NCI-H526 (cell line): ENCODE results near the gene RAPSN.

Source experiments
- DNase-seq, 2 experiments: peaks; one replicate each; lab custom pipeline; 2025; lab: John Stamatoyannopoulos, UW

Gene RAPSN

GRCh38 chr11:47390422-47390760, 58.5 kb downstream of the RAPSN start:
- no peak for DNase-seq

DNA sequence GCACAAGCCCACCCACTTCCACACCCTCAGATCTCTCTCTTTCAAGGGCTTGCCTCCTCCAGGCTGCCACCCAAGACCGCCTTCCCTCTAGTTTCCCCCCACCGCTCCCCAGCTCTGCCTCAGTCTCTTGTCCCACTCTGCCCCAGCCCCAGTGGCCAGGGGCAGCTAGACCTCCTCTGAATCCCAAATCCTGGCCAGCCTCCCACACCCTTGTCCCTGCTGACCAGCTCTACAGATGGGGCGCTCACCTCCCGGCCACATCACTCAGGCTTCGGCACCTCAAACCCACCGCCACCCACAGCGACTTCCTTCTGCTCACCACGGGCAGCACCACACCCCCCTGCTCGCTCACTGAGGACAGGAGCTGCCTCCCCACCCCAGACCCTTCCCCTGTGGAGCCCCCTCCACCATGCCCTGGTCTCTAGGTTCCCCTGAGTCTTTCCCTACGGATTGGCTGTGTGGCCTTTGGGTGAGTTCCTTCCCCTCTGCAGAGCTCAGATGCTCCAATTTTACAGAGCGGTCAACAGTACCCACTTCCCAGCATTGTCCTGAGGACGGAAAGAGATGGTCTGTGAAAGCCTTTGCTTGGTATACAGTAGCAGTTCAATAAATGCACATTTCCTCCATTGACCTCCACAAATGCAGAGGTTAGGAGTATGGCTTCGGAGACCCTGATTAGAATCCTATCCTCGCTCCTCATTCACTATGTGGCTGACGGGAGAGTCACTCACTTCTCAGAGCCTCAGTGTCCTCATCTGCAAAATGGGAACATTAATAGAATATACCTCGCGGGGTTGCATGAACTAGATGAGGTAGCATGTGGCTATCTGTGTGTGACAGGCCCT, 59.1 kb downstream of the RAPSN start:
- no peak for DNase-seq

DNA sequence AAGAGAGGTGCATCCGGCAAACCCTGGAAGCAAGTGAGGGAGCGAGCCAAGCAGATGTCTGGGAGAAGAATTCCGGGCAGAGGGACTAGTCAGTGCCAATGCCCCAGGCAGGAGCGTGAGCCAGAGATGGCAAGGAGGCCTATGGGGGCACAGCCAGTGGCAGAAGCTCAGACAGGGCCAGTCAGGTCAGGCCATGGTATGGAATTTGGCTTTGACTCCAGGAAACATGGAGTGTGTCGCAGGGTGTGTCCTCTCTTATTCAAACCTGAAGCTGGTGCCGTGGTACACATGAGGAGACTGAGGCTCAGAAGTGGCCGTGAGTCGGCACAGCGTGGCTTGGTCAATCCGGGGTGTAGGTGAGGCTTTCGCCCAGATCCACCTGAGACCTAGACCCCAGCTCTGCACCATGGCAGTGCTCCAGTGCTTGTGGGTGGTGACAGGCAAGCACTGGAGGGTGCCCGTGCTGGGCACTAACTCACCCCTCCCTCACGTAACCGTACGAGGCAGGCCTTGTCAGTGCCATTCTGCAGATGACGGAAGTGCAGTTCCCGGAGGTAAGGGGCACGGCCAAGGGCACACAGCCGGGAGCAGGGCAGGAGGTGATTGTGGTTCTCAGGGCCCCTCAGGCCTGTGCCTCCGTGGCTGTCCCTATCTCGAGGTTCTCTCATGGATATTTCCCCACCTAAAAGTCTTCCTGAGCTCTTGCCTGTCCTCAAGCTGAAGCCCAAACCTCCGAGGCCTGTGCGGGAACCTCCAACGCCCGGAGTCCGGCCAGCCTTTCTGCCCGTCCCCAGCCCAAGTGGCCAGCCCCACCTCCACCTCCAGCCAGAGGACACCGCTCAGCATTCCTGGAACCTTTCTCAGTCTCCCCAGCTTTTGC, 60.0 kb downstream of the RAPSN start:
- no peak for DNase-seq

GRCh38 chr11:47387944-47388696, 60.8 kb downstream of the RAPSN start:
- DNase-seq = no peak
